ENCODE data around the gene CLN6.

Gene CLN6

DNA sequence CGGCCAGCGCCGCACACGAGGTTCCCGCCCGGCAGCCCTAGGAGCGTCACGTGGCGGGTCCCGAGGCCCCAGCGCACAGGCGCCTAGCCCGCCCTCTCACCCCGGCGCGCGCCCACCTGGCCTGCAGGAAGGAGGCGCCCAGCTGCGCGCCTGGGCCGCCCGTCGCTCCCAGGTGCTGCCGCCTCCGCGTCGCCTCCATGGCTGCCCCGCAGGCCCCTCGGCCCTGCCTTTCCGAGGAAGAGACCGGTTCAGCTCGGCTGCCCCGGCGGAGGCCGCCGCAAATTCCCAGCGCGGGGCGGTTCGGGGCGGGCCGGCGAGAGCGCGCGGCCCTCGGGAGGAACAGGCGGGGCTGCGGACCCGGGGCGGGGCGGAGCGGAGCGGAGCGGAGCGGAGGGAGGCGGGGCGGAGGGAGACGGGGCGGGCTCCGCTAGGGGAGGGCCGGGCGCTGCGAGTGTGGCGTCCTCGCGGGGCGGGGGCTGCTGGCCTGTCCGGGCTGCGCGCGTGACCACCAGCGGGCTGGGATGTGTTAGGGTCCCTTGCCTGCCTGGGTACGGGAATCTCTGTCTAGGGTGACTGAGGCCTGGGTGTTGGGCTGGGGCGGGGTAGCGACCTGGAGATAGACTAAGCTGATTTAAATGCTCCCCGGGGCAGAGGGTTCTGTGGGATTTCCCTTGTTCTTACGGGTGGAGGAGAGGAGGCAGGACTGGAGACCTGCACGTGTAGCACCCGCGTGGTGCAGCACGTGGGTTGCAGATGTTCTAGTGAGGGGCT lies at the start of gene CLN6:
Gene CLN6, minus strand, starts transcription at position 343 of the 771 bp plus-strand sequence. Its CDS starts 144 bp downstream, at position 199.
- peak; percentile 41 for DNase-seq

- DNase-seq, result peak; percentile 37
Measured at GRCh38 chr15:68278595-68279405, 49.3 kb upstream of the CLN6 start.

- peak; percentile 37 for DNase-seq
Measured at GRCh38 chr15:68278345-68278594, 48.7 kb upstream of the CLN6 start.

GRCh38 chr15:68277603-68278344 lies 48.2 kb upstream of the CLN6 start, which contains the start of gene FEM1B:
FEM1B (plus strand) TSS chr15:68277745; CDS start chr15:68278418, 673 bp downstream.
- peak; percentile 59 for DNase-seq

GRCh38 chr15:68277131-68277602 lies 47.6 kb upstream of the CLN6 start:
- peak; percentile 51 for DNase-seq

DNA sequence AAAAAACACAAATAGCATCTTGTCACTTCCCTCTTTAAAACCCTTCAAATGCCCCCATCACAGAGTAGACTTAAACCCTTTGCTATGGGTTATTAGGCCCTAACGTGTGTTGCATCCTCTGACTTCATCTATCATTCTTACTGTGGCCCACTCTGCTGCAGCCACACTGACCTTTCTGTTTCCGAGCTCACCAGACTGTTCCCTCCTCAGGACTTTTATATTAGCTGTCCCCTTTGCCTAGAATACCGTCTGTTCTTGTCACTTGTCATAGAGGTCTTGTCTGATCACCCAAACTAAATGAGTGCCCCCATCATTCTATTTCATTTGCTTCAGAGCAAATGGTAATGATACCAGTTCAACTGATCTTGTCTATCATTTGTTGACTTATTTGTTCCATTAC lies 47.1 kb upstream of the CLN6 start:
- DNase-seq, result no peak

DNA sequence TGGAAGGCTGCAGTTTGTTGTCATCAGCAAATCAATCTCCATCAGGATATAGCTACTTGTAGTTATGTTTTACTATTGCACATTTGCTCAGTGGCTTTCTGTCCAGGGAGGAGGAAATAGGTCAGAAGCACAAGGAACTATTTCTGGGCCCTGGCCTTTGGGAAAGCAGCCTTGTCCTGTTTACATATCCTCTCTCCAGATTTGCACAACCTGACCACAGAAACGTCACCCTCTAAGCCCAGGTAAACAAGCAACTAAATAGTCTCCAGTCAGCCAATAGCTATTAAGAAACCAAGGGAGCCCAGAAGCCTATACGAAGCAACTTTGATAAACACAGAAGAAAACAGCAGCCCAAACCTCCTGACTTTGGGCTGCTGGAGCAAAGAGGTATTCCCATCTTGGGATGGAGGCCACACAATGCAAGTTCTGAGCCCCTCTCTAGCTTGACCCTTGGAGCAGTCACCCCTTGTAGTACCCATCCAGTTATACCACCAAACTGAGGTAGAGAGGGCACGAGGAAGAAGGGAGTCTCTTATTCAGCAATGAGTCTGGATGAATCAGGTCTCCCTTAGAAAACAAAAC lies 45.7 kb upstream of the CLN6 start:
- DNase-seq, result peak; percentile 31

GRCh38 chr15:68274201-68274848 lies 44.8 kb upstream of the CLN6 start:
- DNase-seq, result no peak

- no peak for DNase-seq
Measured at GRCh38 chr15:68272721-68273271, 43.3 kb upstream of the CLN6 start.

DNA sequence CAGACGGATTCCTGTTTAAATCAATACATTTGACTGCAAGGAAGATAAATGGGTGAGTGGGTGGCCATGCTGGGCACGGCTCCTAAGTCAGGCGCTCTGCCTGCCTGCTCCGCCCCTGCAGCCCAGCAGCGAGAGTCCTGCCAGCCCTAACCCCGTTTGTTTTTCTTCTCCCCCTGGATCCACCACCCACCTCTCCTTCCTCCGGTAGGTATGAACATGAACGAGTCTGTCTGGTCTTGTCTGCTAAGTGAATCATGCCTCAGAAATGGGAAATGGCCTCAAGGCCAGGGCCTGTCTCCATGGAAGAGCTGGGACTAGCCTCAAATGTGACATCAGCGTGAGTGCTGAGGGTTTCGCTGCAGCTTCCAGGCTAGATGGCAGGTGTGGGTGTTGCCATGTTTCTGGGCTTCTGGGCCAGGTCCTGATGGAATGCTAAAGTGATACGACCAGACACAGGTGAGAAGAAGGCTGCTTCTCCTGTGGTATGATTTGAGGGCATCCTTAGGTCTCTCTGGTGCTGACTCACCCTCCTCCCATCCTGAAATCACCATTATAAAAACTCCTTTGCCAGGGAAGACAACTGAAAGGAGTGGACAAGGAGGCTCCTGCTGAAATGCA lies 42.4 kb upstream of the CLN6 start:
- peak; percentile 47 for DNase-seq

DNA sequence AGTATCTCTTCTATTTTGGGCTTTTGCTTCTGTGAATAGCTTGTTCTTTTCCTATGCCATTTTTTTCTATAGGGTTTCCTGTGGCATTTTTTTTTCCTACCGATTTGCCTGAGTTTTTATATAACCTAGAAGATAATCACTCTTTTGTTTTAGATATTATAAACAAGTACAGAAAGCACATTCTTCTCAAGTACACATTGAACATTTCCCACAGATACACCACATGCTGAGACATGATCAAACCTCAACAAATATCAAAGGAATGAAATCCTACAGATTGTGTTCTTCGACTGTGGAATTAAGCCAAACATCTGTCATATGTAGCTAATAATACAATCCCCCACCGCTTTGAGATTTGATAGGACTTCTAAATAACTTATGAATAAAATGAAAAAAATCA lies 38.9 kb upstream of the CLN6 start:
- no peak for DNase-seq

DNA sequence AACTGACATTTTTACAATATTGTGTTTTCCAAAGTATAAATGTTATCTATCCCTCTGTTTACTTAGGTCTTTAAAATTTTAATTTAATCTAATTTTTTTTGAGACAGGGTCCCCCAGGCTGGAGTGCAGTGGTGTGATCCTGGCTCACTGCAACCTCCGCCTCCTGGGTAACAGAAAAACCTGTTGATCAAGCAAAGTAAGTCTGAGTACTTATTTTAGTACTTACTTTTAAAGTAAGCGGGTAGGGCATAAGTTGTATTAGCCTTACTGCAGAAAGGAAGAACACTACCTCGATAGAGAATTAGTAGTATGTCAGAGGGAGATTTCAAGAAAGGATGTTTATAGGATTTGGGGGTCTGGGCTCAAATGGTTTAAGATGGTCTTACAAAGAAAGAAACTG lies 36.1 kb upstream of the CLN6 start:
- no peak for DNase-seq

DNA sequence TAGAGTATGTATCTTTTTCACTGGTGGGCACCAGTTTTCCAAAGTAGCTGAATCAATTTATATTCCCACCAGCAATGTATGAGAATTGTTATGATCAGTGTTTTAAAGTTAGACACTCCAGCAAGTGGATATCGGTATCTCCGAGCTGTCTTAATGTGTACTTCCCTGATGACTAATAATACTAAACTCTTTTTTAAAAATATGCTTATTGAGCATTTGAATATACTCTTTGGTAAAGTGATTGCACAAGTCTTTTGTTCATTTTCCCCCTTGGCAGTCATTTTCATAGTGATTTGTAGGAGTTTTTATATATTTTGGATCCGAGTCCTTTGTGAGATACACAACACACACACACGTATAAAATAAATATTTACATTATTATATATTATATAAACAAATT lies 35.6 kb upstream of the CLN6 start:
- no peak for DNase-seq

GRCh38 chr15:68264282-68264681 lies 34.8 kb upstream of the CLN6 start:
- DNase-seq, result no peak

- no peak for DNase-seq
Measured at GRCh38 chr15:68262514-68263356, 33.2 kb upstream of the CLN6 start.

DNA sequence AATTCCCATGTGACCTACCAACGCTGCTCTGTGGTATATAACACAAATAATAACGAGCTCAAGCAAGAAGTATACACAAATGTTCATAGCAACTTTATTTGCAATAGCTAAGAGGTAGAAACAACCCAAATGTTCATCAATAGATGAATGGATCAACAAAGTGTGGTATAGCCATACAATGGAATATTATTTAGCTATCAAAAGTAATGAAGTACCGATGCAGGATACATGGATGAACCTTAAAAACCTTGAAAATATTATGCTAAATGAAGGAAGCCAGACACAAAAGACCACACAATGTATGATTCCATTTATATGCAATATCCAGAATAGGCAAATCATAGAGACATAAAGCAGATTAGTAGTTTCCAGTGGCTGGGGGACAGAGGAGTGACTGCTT lies 32.5 kb upstream of the CLN6 start:
- no peak for DNase-seq

GRCh38 chr15:68261241-68261640 lies 31.7 kb upstream of the CLN6 start:
- no peak for DNase-seq

DNA sequence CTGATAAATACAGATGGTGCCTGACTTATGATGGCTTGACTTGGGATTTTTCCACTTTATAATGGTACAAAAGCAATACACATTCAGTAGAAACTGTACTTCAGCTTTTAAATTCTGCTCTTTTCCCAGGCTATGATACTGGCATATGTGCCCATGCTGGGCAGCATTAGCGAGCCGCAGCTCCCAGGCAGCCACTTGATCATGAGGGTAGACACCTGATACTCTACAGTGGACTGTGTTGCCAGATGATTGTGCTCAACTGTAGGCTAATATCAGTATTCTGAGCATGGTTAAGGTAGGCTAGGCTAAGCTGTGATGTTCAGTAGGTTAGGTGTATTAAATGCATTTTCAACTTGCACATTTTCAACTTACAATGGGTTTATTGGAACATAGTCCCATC lies 30.4 kb upstream of the CLN6 start:
- DNase-seq, result peak; percentile 20

- DNase-seq, result no peak
Measured at GRCh38 chr15:68258692-68259091, 29.2 kb upstream of the CLN6 start.

GRCh38 chr15:68256675-68257450 lies 27.3 kb upstream of the CLN6 start:
- DNase-seq, result peak; percentile 81

Measured in SHP77 treated with DMSO at 0.1 percent for 48 hours (cell line).